Dendritic cell treated with granulocyte-macrophage colony-stimulating factor and Interleukin-4, amounts not matched to agents 40 ng/mL and 50 ng/mL, for 4 days (primary cell): Measurements from ENCODE around the gene ATP6V0A1.
A peak's percentile ranks its signal among the peaks of the same experiment; 100 is the strongest.
"Not testable (repeated sequence)": the region's sequence is repeated elsewhere in the genome, so short reads cannot be mapped to it uniquely, and the experiment has no call there.

Experiments used
- H3K27ac Mint-ChIP-seq: one replicate; pipeline ENCODE4 v1.8.0; 2022; ENCODE audit warnings: mild to moderate bottlenecking, mixed read lengths
- H3K27me3 Mint-ChIP-seq: one replicate; pipeline ENCODE4 v1.8.0; 2022; ENCODE audit warnings: mild to moderate bottlenecking, mixed read lengths
- H3K36me3 Mint-ChIP-seq: one replicate; pipeline ENCODE4 v1.8.0; 2022; ENCODE audit warnings: low read depth, mixed read lengths
- H3K4me1 Mint-ChIP-seq: one replicate; pipeline ENCODE4 v1.8.0; 2022; ENCODE audit warnings: low read depth, mixed read lengths
- H3K4me3 Mint-ChIP-seq: one replicate; pipeline ENCODE4 v1.8.0; 2022; ENCODE audit warnings: mild to moderate bottlenecking, moderate library complexity, mixed read lengths
- H3K9me3 Mint-ChIP-seq: one replicate; pipeline ENCODE4 v1.8.0; 2022; ENCODE audit warnings: mixed read lengths
- intact Hi-C: fragments of 100-400 bp; cut with micrococcal nuclease; formaldehyde crosslinking; loops from one replicate; pipeline ENCODE4 v1.15.0; 2022

ATP6V0A1 gene

GRCh38 chr17:42458497-42459255 lies at the start of gene ATP6V0A1:
Gene ATP6V0A1 (plus strand): TSS chr17:42458878. CDS start chr17:42460895, 2,017 bp downstream.
- Mint-ChIP-seq H3K9me3 (no peaks in the 10 kb centered on the region), H3K4me1 (peaks cover 65% of the 10 kb centered on the region), H3K27ac (peak within 1 kb of the TSS; percentile 96), H3K27me3 (no peaks in the 10 kb centered on the region), H3K4me3 (peak within 1 kb of the TSS; percentile 93), H3K36me3 (peaks cover 42% of the 10 kb centered on the region)
- intact Hi-C loops: loop anchor here (2.0 kb wide), 1 partner anchor 18 kb away; no protein-coding TSS in a partner anchor

DNA sequence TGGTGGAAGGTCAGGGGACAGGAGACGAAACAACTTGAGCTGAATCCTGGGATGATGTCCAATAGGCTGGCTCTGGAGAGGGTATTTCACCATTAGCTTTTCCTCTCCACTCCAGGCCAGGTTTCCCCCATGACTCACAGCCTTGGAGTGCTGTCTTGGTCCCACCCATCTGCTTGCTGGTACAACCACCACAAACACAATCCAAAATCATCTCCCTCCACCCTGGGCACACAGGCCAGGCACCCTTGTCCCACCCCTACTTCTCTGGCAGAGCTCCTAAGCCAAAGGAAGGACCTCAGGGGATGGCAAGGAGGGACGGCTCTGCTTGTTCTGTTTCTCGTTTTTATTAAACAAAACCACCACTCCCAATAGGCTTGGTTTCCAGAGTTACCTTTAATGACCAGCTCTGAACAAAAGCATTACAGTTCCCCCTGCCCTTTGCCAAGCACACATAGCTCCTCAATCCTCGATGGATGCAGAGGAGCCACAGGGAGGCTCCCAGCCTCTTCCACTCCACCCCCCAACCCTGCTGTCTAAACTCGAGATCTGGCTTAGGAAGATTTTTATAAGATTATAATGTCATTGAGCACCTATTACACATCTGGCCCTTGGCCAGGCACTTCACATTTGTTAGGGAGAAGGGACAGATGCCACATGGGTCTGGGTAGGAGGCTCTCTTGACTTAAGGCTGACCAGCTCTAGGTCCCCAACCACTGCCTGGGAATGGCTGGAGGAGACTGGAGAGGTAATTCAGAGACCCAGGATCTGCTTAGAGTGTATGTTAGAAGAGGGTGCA lies 49.0 kb upstream of the ATP6V0A1 start:
- Mint-ChIP-seq H3K36me3 (no peaks in the 10 kb centered on the region), H3K9me3 (no peaks in the 10 kb centered on the region), H3K27ac (peak overlapping the region; percentile 14), H3K4me1 (peaks cover 26% of the 10 kb centered on the region), H3K27me3 (peaks cover 31% of the 10 kb centered on the region), H3K4me3 (no peak overlapping the region)
- intact Hi-C loops: loop anchor here (5.0 to 10.0 kb wide), 2 partner anchors 108 to 185 kb away; no protein-coding TSS in a partner anchor

DNA sequence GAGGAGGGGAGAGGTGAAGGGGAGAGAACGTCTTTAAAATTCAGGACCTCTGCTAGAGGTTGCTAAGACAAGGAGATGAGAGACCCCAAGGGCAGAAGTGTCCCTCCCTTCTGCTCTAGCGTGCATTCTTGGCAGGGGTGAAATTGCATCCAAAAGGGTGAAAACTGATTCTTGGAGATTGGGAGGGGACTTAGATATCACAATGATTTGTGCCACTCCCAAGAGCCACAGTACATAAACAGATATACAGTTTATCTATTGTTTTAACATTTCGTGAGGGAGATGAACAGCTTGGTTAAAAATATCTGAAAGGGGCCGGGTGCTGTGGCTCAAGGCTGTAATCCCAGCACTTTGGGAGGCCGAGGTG lies 48.4 kb upstream of the ATP6V0A1 start:
- Mint-ChIP-seq H3K27me3 (peaks cover 31% of the 10 kb centered on the region), H3K4me3 (no peak overlapping the region), H3K9me3 (no peaks in the 10 kb centered on the region), H3K36me3 (no peaks in the 10 kb centered on the region), H3K4me1 (peaks cover 32% of the 10 kb centered on the region), H3K27ac (peak overlapping the region; percentile 14)
- intact Hi-C loops: no loop called here

- H3K9me3 Mint-ChIP-seq: no peaks in the 10 kb centered on the region
- intact Hi-C loops: no loop called here
- peaks cover 35% of the 10 kb centered on the region for H3K27me3 Mint-ChIP-seq
- H3K4me3 Mint-ChIP-seq: no peak overlapping the region
- peaks cover 34% of the 10 kb centered on the region for H3K4me1 Mint-ChIP-seq
- H3K27ac Mint-ChIP-seq: no peak overlapping the region
- H3K36me3 Mint-ChIP-seq: no peaks in the 10 kb centered on the region
Observed at GRCh38 chr17:42411361-42411760, 47.3 kb upstream of the ATP6V0A1 start.

- no peak overlapping the region for H3K4me3 Mint-ChIP-seq
- peaks cover 27% of the 10 kb centered on the region for H3K4me1 Mint-ChIP-seq
- no peak overlapping the region for H3K27ac Mint-ChIP-seq
- peaks cover 35% of the 10 kb centered on the region for H3K27me3 Mint-ChIP-seq
- no peaks in the 10 kb centered on the region for H3K36me3 Mint-ChIP-seq
- H3K9me3 Mint-ChIP-seq: no peaks in the 10 kb centered on the region
- intact Hi-C loops: no loop called here
Observed at GRCh38 chr17:42411905-42412679, 46.6 kb upstream of the ATP6V0A1 start.

- no peaks in the 10 kb centered on the region for H3K36me3 Mint-ChIP-seq
- H3K4me1 Mint-ChIP-seq: peaks cover 21% of the 10 kb centered on the region
Observed at GRCh38 chr17:42413464-42414040, 45.1 kb upstream of the ATP6V0A1 start.

DNA sequence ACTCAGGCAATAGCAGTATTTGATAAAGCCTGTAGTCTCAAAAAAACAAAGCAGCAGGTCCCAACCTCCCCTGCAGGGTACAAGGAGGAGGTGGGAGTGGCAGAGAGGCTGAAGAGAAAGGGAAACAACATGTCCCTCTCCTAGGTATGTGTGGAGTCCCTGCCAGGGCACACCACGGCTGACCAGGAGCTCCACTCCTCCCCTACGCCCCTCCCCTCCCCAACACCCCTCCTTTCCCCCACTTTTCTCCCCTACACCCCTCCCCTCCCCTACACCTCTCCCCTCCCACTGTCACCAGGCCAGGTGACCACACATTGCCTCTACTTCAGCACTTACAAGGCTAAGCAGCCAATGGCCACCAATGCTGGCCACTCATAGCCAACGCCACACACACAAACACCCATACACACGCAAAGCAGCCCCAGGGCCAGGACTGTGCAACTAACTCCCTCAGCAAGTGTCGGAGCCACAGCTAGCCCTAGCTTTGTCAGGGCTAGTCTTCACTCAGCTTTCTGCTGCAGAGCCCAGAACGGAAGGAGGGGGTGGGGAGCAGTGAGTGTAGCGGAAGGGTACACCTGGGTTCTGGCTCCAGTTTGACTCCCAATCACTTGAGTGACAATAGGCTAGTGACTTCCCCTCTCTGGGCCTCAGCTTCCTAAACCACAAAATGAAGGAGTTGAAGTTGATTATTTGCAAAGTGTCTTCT lies 43.8 kb upstream of the ATP6V0A1 start:
- Mint-ChIP-seq H3K4me3 (no peak overlapping the region), H3K27me3 (peaks cover 35% of the 10 kb centered on the region), H3K36me3 (no peaks in the 10 kb centered on the region), H3K27ac (no peak overlapping the region), H3K9me3 (no peaks in the 10 kb centered on the region), H3K4me1 (peaks cover 26% of the 10 kb centered on the region)
- intact Hi-C loops: no loop called here

More at GRCh38 chr17:42413464-42414040, 45.1 kb upstream of the ATP6V0A1 start:
- Mint-ChIP-seq H3K27ac (no peak overlapping the region), H3K4me3 (no peak overlapping the region), H3K9me3 (no peaks in the 10 kb centered on the region), H3K27me3 (peaks cover 28% of the 10 kb centered on the region)
- intact Hi-C loops: no loop called here

DNA sequence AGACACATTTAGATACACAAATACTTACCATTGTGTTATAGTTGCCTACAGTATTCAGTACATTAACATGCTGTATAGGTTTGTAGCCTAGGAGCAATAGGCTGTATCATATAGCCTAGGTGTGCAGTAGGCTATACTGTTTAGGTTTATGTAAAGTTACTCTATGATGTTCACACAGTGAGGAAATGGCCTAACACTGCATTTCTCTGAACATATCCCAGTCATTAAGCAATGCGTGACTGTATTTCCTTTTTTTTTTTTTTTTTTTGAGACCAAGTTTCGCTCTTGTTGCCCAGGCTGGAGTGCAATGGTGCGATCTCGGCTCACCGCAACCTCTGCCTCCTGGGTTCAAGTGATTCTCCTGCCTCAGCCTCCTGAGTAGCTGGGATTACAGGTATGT lies 40.7 kb upstream of the ATP6V0A1 start:
- intact Hi-C loops, H3K4me3 Mint-ChIP-seq, H3K27ac Mint-ChIP-seq, H3K36me3 Mint-ChIP-seq, H3K9me3 Mint-ChIP-seq: not testable (repeated sequence)
- Mint-ChIP-seq H3K4me1 (peaks cover 56% of the 10 kb centered on the region), H3K27me3 (peaks cover 57% of the 10 kb centered on the region)

DNA sequence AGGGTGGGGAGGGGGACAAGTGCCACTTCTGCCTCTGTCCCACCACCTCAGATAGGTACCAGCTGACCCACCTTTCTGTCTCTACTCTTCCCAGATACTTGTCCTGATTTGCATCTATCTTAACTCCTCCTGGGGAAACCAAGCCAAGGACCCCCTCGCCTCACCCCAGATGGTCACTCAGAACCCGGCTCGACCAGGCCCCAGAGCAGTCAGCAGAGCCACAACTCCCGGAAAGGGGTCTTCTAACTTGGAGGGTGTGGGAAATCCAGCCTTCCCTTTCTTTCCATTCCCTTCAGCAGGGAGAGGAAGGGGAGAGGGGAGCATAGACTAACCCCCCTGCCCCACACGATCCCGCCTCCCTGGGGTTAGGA lies 37.6 kb upstream of the ATP6V0A1 start:
- H3K4me3 Mint-ChIP-seq: peak overlapping the region; percentile 68
- H3K4me1 Mint-ChIP-seq: peaks cover 42% of the 10 kb centered on the region
- H3K27ac Mint-ChIP-seq: peak overlapping the region; percentile 57
- H3K36me3 Mint-ChIP-seq: no peaks in the 10 kb centered on the region
- H3K9me3 Mint-ChIP-seq: no peaks in the 10 kb centered on the region
- intact Hi-C loops: no loop called here
- peaks cover 65% of the 10 kb centered on the region for H3K27me3 Mint-ChIP-seq

- peak overlapping the region; percentile 69 for H3K4me3 Mint-ChIP-seq
- peaks cover 66% of the 10 kb centered on the region for H3K27me3 Mint-ChIP-seq
- H3K9me3 Mint-ChIP-seq: no peaks in the 10 kb centered on the region
- H3K36me3 Mint-ChIP-seq: no peaks in the 10 kb centered on the region
- intact Hi-C loops: no loop called here
- peaks cover 39% of the 10 kb centered on the region for H3K4me1 Mint-ChIP-seq
- H3K27ac Mint-ChIP-seq: peak overlapping the region; percentile 57
Observed at GRCh38 chr17:42421507-42422338, 37.0 kb upstream of the ATP6V0A1 start.

DNA sequence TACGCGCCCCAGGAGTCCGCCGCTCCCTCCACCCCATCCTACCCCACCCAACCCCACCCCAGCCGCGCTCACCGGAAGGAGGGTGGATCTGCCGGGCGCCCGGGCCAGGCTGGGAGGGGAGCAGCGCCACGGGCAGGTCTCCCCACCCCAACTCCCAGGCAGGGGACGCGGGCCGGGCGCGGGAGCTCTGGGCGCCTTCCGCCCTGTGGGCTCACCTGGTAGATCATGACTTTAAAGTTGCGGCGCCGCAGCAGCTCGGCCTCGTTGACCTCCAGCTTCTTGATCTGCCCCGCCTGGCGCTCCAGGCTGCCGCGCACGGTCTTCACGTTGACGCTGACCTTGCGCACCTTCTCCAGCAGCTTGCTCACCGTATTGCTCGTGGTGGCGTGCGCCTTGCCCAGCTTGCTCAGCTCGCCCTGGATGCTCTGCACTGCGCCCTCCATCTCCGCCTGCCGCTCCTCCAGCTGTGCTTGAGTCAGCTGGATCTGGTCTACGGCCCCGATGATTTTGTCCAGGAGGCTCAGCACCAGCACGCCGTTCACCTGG lies 36.2 kb upstream of the ATP6V0A1 start:
- H3K27me3 Mint-ChIP-seq: peaks cover 72% of the 10 kb centered on the region

GRCh38 chr17:42422958-42423712 lies 35.5 kb upstream of the ATP6V0A1 start, which contains the start of gene CAVIN1:
Gene CAVIN1 (minus strand): TSS chr17:42423256. CDS start chr17:42423097, 159 bp downstream.
- Mint-ChIP-seq H3K27ac (peak within 1 kb of the TSS; percentile 45), H3K4me1 (peaks cover 39% of the 10 kb centered on the region), H3K36me3 (no peaks in the 10 kb centered on the region), H3K27me3 (peaks cover 73% of the 10 kb centered on the region), H3K9me3 (no peaks in the 10 kb centered on the region), H3K4me3 (peak within 1 kb of the TSS; percentile 69)
- intact Hi-C loops: no loop called here

More for the DNA sequence above, 36.2 kb upstream of the ATP6V0A1 start:
- H3K36me3 Mint-ChIP-seq: no peaks in the 10 kb centered on the region
- peak overlapping the region; percentile 45 for H3K27ac Mint-ChIP-seq
- peak overlapping the region; percentile 69 for H3K4me3 Mint-ChIP-seq
- intact Hi-C loops: no loop called here
- H3K4me1 Mint-ChIP-seq: peaks cover 39% of the 10 kb centered on the region
- no peaks in the 10 kb centered on the region for H3K9me3 Mint-ChIP-seq
